GM23338 (cell line): Measurements from ENCODE around the gene TRAF2. TPM values are rescaled to one million over a fixed set of nuclear protein-coding genes. Genes with fewer than 3 reads are reported as not detected.

Experiments used
- ATAC-seq: fragments of 200-7000 bp; cut with Tn5 transposase; 3 replicates; pipeline ENCODE4 v1.9.1; 2020
- DNase-seq: peaks from one replicate; pipeline ENCODE4 v3.0.0-alpha.2; 2015; ENCODE audit warnings: low spot score
- H2AFZ ChIP-seq: fragments of 200-600 bp; sonication (generic); 2 replicates; pipeline ENCODE4 v1.8.0; 2016; ENCODE audit warnings: antibody characterized with exemption, mild to moderate bottlenecking, moderate library complexity
- H3F3A ChIP-seq: fragments of 200-600 bp; sonication (generic); replicated peaks from 2 replicates; pipeline ENCODE4 v1.8.0; 2017; ENCODE audit warnings: antibody characterized with exemption, mixed run types, low read depth
- H3K27ac ChIP-seq: fragments of 200-600 bp; sonication (generic); 2 replicates; pipeline ENCODE4 v1.6.1; 2016; ENCODE audit warnings: low read depth
- H3K27me3 ChIP-seq: fragments of 200-600 bp; sonication (generic); 2 replicates; pipeline ENCODE4 v1.8.0; 2016; ENCODE audit warnings: mild to moderate bottlenecking, mixed run types, moderate library complexity; ENCODE audit not compliant: insufficient read depth
- H3K36me3 ChIP-seq: fragments of 200-600 bp; sonication (generic); 2 replicates; pipeline ENCODE4 v1.8.0; 2016; ENCODE audit warnings: mild to moderate bottlenecking; ENCODE audit not compliant: insufficient read depth
- H3K4me1 ChIP-seq: fragments of 200-600 bp; sonication (generic); 2 replicates; pipeline ENCODE4 v1.8.0; 2016; ENCODE audit warnings: mild to moderate bottlenecking, moderate library complexity; ENCODE audit not compliant: insufficient read depth
- H3K4me2 ChIP-seq: fragments of 200-600 bp; sonication (generic); 2 replicates; pipeline ENCODE4 v1.7.1; 2017; ENCODE audit warnings: mixed run types
- H3K4me3 ChIP-seq: fragments of 200-600 bp; sonication (generic); 2 replicates; pipeline ENCODE4 v1.6.1; 2016; ENCODE audit warnings: mixed run types
- H3K79me2 ChIP-seq: fragments of 200-600 bp; sonication (generic); replicated peaks from 2 replicates; pipeline ENCODE4 v1.8.0; 2017; ENCODE audit warnings: mild to moderate bottlenecking; ENCODE audit not compliant: insufficient read depth
- H3K9me2 ChIP-seq: fragments of 200-600 bp; sonication (generic); 2 replicates; pipeline ENCODE4 v1.8.0; 2017; ENCODE audit not compliant: insufficient read depth
- H4K20me1 ChIP-seq: fragments of 200-600 bp; sonication (generic); replicated peaks from 2 replicates; pipeline ENCODE4 v1.8.0; 2017; ENCODE audit warnings: mild to moderate bottlenecking; ENCODE audit not compliant: insufficient read depth
- H3K27ac Mint-ChIP-seq: 2 replicates; pipeline ENCODE4 v1.8.0; 2020; ENCODE audit warnings: inconsistent platforms, mild to moderate bottlenecking, moderate library complexity, mixed read lengths
- H3K27me3 Mint-ChIP-seq: 3 replicates; pipeline ENCODE4 v1.8.0; 2022; ENCODE audit warnings: low read depth, mild to moderate bottlenecking, moderate library complexity, mixed read lengths, inconsistent platforms; ENCODE audit not compliant: insufficient read depth, poor library complexity
- H3K36me3 Mint-ChIP-seq: 3 replicates; pipeline ENCODE4 v1.8.0; 2021; ENCODE audit warnings: low read depth, mild to moderate bottlenecking, inconsistent platforms, moderate library complexity, mixed read lengths
- H3K4me1 Mint-ChIP-seq: 3 replicates; pipeline ENCODE4 v1.8.0; 2020; ENCODE audit warnings: mild to moderate bottlenecking, inconsistent platforms, mixed read lengths
- H3K4me3 Mint-ChIP-seq: 3 replicates; pipeline ENCODE4 v1.8.0; 2021; ENCODE audit warnings: moderate library complexity, mild to moderate bottlenecking, inconsistent platforms, mixed read lengths
- H3K9me3 Mint-ChIP-seq: 3 replicates; pipeline ENCODE4 v1.8.0; 2020; ENCODE audit warnings: moderate library complexity, mild to moderate bottlenecking, inconsistent platforms, mixed read lengths
- CREB1 ChIP-seq: fragments of 250-450 bp; sonication (Bioruptor Pico); IDR thresholded peaks from 2 replicates; pipeline ENCODE4 v1.5.0; 2020; ENCODE audit warnings: low read depth, mild to moderate bottlenecking, moderate library complexity
- EZH2 ChIP-seq: fragments of 200-600 bp; sonication (generic); IDR thresholded peaks from one replicate; pipeline ENCODE4 v1.8.0; 2017; ENCODE audit warnings: antibody characterized with exemption, mild to moderate bottlenecking, low read depth; ENCODE audit not compliant: unreplicated experiment
- JUNB ChIP-seq: IDR thresholded peaks from one replicate; pipeline ENCODE4 v1.6.1; 2016; ENCODE audit warnings: antibody characterized with exemption; ENCODE audit not compliant: unreplicated experiment
- NANOG ChIP-seq: IDR thresholded peaks from 2 replicates; pipeline ENCODE4 v1.6.1; 2016; ENCODE audit warnings: antibody characterized with exemption, borderline replicate concordance
- POLR2AphosphoS5 ChIP-seq: IDR thresholded peaks from 2 replicates; pipeline ENCODE4 v1.6.1; 2016; ENCODE audit warnings: antibody characterized with exemption, low read depth
- REST ChIP-seq: IDR thresholded peaks from one replicate; pipeline ENCODE4 v1.6.1; 2018; ENCODE audit warnings: antibody characterized with exemption; ENCODE audit not compliant: unreplicated experiment
- STAT1 ChIP-seq: IDR thresholded peaks from one replicate; pipeline ENCODE4 v1.6.1; 2016; ENCODE audit warnings: antibody characterized with exemption; ENCODE audit not compliant: unreplicated experiment
- ZNF114 ChIP-seq: fragments of 250-450 bp; sonication (Bioruptor Pico); IDR thresholded peaks from 2 replicates; pipeline ENCODE4 v1.5.0; 2020; ENCODE audit warnings: mild to moderate bottlenecking, moderate library complexity
- polyA plus RNA-seq: library from polyadenylated mRNA; unstranded; fragments of >200 nt; fragmentation: Nextera tagmentation; extraction: Ambion mirVana; gene quantifications from 2 replicates; pipeline ENCODE4 v1.2.1, GENCODE V29; 2016
- total RNA-seq: library from RNA; depleted of rRNA; stranded (reverse); fragments of >200 nt; shearing (Covaris generic); gene quantifications from 2 replicates; pipeline ENCODE4 v1.2.3, GENCODE V29; 2014
- TF ChIP-seq, protein P1 (sequence below): IDR thresholded peaks from 2 replicates; pipeline ENCODE4 v1.6.1; 2016; ENCODE audit warnings: antibody characterized with exemption

Gene TRAF2
- total and polyA plus RNA-seq, 2 experiments from 2014 or later: 25.4 to 39.9 TPM

DNA sequence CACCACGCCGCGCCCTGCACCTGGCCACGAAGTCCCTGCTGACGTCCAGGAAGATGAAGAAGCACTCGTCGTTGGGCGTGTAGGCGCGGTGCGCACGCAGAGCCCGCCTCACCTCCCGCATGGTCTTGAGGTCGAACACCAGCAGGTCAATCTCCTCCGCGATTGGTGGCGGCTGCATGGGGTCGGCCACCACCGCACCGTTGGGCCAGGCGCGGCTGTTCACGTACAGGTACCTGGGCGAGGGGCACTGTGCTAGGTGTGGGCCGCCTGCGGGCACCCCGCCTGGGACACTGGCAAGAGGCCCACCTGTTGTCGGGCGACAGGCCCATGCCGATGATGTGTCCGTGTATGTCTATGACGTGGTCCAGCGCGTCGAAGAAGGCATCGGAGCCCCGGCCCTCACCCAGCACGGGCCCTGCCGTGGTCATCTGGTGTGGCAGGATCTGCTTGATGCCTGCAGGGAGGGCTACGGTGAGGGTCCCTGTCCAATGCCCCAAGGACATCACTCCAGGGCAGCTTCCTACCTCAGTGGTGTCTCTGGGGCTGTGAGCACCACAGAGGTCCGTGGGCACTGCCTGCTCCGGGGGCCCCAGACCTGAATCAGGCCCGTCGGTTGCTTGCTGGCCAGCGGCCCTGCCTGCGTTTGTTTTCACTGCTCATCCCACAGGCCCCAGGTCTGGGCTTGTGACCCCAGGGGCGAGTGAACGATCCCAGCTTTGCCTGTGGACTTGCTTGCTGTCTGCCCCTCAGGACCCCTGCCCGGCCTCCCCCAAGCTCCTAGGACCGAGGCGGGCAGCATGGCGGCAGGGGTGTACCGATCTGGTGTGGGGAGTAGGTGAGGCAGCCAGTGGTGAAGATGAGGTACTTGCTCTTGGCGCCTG, 55.2 kb downstream of the TRAF2 start:
- H3K4me1 Mint-ChIP-seq: peaks cover 5% of the 10 kb centered on the region
- H3K27me3 ChIP-seq: no peaks in the 10 kb centered on the region
- TF ChIP-seq REST: no peak
- no peak for TF ChIP-seq STAT1
- TF ChIP-seq POLR2AphosphoS5: 0 out of 2 replicates have a peak, but pooled peaks have one; percentile 18
- TF ChIP-seq CREB1 (CRISPR knock-in tag): no peak
- no peak for DNase-seq
- peaks cover 9% of the 10 kb centered on the region for H4K20me1 ChIP-seq
- H3K9me2 ChIP-seq: no peaks in the 10 kb centered on the region
- no peaks in the 10 kb centered on the region for H3K9me3 Mint-ChIP-seq
- ATAC-seq: no peak
- H2AFZ ChIP-seq: no peak overlapping the region
- H3K27ac Mint-ChIP-seq: no peak overlapping the region
- no peak overlapping the region for H3K27ac ChIP-seq
- 0 out of 2 replicates have a peak, but pooled peaks cover 5% of the 10 kb centered on the region for H3K79me2 ChIP-seq
- H3K4me1 ChIP-seq: no peaks in the 10 kb centered on the region; the same call in 1 of the 2 replicates
- no peak overlapping the region for H3K4me2 ChIP-seq
- H3F3A ChIP-seq: 0 out of 2 replicates have a peak, but pooled peaks cover 3% of the 10 kb centered on the region
- H3K4me3 ChIP-seq: no peak overlapping the region
- no peak overlapping the region for H3K4me3 Mint-ChIP-seq
- H3K27me3 Mint-ChIP-seq: peaks cover 12% of the 10 kb centered on the region
- H3K36me3 Mint-ChIP-seq: peaks cover 34% of the 10 kb centered on the region
- H3K36me3 ChIP-seq: no peaks in the 10 kb centered on the region

DNA sequence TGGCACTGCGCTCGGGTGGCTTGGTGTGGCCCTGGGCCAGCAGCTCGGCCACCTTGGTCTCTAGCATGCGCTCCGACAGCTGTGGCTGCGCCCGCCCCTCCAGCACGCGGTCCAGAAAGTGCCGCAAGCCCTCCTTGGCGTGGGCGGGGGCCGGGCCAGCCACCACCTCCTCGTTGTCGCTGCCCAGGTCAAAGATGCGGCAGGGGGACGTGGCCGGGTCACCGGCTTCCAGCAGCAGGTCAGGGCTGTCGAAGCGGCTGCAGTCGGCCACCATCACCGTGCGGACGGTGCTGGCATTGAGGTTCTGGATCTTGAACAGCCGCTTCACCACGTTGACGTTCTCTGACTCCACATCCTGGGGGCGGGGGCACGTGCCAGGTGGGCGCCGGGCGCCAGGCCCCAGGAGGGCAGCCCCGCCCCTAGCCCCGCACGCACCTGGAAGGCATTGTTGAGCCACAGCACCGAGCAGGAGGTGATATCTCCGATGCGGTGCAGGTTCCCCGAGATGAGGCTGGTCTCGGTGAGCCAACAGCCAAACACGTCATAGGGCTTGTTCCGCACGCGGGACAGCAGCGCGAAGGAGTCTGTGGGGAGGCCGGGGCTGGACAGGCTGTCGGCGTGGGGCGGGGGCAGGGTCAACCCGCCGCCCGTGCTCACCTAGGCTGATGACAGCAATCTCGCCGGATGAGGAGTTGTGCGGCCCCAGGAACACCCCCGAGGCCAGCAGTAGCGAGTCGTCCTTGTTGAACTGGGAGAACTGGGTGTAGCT, 56.0 kb downstream of the TRAF2 start:
- Histone ChIP-seq H3K79me2 (0 out of 2 replicates have a peak, but pooled peaks cover 5% of the 10 kb centered on the region), H3K36me3 (no peaks in the 10 kb centered on the region), H3K4me3 (no peak overlapping the region), H3K4me2 (no peak overlapping the region), H3F3A (0 out of 2 replicates have a peak, but pooled peaks cover 3% of the 10 kb centered on the region), H3K4me1 (no peaks in the 10 kb centered on the region; the same call in 1 of the 2 replicates), H3K9me2 (no peaks in the 10 kb centered on the region), H4K20me1 (peaks cover 3% of the 10 kb centered on the region), H3K27me3 (no peaks in the 10 kb centered on the region), H2AFZ (no peak overlapping the region), H3K27ac (no peak overlapping the region)
- Mint-ChIP-seq H3K27ac (no peak overlapping the region), H3K4me3 (no peak overlapping the region; the same call in 2 of the 3 replicates), H3K36me3 (peaks cover 29% of the 10 kb centered on the region), H3K4me1 (peaks cover 7% of the 10 kb centered on the region), H3K27me3 (peaks cover 12% of the 10 kb centered on the region), H3K9me3 (no peaks in the 10 kb centered on the region)
- ATAC-seq: no peak
- DNase-seq: no peak
- TF ChIP-seq NANOG (no peak), JUNB (no peak), POLR2AphosphoS5 (no peak), EZH2 (no peak), ZNF114 (CRISPR knock-in tag) (no peak)
- TF ChIP-seq, protein P1, sequence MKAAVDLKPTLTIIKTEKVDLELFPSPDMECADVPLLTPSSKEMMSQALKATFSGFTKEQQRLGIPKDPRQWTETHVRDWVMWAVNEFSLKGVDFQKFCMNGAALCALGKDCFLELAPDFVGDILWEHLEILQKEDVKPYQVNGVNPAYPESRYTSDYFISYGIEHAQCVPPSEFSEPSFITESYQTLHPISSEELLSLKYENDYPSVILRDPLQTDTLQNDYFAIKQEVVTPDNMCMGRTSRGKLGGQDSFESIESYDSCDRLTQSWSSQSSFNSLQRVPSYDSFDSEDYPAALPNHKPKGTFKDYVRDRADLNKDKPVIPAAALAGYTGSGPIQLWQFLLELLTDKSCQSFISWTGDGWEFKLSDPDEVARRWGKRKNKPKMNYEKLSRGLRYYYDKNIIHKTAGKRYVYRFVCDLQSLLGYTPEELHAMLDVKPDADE: no peak
